Endometrium (tissue), 2 donors: Measurements from ENCODE around the gene AHCYL2.
"Not testable (repeated sequence)": the region's sequence is repeated elsewhere in the genome, so short reads cannot be mapped to it uniquely, and the experiment has no call there.

Experiments
- FAIRE-seq: peaks from 2 replicates; lab custom pipeline; 2012; peaks lifted over from hg19 to GRCh38; lab: Jason Lieb, UNC
- donor health status: control.
- donor health status: control.

The AHCYL2 gene

DNA sequence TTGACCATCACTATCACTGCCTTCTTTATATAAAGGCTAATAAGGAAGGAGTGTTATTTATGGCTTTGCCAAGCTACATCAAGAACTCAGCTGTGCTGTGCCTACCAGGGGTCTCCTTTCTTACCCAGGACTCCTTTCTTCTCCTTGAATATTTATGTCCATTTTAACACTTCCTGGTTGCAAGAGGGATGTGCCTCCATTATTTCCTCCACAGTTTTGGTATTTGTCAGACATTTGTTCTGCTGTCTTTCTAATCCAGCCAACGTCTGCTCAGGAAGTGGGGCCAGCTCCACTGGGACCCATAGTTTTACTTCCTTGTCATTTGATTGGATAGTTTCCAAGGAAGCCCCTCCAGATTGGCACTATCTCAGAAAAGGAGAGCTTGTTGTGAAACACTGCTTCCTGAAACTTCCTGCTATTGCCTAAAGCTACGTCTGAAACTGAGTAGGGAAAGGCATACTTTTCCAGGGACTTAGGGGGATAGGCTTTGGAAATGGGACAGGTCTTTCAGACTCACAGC lies 202.8 kb downstream of the AHCYL2 start:
- no peak for FAIRE-seq

DNA sequence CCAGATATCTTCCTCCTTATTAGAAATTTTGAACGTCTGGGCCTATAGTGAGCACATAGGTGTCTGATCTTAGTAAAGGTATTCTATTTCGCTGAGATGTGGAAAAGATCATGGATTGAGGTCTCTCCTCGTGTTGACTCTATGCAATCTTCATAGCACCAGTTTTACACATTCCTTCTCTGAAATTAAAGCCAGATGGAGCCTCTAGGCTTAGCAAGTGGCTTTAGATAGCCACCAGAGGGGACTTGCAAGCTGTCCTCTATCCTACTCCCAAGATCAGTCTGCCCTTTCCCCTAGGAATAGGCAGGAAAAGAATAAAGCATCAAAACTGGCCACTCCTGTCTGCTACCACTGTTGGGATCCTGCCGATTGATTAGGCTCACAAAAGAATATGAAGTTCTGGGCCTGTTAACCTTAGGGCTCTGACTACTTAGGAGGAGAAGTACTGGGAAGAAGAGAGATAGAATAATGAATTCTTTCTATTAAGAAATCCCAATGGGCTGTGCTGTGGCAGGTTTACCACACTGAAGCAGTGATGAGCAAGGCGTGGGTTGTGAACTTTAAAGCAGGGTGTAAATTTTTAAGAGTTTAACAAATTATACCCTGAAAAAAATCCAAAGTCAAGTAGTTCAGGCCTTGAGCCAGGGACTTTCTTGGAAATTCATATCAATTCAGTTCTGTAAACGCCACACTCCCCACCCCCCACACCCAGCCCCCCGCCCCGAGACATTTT lies 207.2 kb downstream of the AHCYL2 start:
- FAIRE-seq: no peak

DNA sequence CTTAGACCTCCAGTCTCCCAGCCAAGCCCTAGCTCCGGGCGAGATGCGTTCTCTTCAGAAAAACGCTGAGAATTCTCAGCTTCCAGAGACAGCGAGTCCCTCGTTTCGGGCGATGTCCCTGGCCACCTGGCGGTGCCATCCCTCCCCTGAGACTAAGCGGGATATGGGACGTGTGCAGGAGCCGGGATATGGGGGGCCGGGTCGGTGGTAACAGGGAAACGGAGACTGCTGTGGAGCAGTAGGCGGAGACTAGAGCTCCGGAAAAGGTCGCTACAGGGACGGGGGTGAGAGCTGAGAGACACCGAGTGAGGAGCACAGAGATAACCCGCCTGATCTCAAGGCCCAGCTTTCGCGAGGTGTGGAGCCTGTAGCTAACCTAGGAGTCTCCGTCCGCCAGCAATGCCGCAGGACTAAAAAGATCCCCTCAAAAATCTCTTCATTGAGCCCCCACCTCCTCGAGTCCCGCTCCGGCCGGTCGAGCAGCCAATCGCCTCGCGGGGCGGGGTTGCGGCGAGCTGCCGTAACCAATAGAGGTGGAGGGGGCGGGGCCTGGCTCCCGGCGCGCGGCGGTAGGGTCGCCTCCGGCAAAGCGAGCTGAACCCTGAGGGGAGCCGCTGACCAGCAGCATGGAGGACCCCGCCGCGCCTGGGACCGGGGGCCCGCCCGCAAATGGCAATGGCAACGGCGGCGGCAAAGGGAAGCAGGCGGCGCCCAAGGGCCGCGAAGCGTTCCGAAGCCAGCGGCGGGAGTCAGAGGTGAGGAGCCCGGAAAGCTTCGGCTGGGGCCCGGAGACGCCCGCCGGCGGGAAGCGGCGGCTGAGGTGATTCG lies 209.2 kb downstream of the AHCYL2 start, which contains the start of gene STRIP2:
TSS of gene STRIP2 (plus strand) at position 586 of the 828 bp plus-strand sequence. CDS start at position 627, 41 bp downstream.
- no peak for FAIRE-seq

DNA sequence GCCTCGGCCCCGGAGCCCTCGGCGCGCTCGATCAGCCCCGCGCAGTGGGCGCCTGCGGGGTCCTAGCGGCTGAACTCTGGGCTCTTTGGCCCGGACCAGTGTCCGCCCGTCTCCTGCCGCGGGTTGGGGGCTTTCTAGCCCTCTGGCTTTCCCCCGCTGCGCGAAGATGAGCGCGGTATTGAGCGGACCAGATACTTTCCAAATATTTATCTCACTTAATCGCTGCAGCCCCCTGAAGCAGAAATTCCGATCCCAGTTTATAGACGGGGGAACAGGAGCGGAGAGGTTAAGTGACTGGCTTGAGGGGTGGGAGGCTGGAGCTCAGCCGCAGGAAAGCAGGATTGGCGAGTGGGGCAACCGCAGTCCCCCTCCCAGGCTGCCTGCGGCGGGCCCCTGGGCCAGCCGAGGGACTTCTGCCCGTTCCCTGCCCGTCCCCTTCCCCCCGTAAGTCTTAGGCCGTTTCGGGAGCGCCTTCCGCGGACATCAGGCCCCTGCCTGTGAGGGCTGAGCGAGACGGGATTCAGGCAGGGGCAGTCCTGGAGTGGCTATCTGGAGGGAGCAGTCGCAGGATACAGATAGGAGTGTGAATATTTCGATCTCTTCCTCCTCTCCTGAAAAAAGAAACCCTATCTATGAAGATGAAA lies 210.0 kb downstream of the AHCYL2 start:
- no peak for FAIRE-seq

DNA sequence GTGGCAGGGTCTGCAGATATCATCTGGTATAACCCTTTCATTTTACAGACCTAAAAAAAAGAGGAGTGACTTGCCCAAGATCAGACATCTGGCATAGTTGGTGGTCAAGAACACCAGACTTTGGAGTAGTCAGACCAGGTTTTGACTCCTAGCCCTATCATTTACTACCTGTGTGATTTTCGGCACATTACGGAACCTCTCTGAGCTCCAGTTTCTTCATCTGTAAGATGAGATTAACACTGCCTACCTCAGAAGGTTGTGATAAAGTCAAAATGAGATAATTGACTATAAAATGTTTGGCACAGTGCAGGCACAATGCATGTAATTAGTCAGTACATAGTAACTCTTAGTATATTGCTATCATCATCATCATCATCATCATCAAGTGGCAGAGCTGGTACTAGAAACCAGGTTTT lies 210.6 kb downstream of the AHCYL2 start:
- no peak for FAIRE-seq

DNA sequence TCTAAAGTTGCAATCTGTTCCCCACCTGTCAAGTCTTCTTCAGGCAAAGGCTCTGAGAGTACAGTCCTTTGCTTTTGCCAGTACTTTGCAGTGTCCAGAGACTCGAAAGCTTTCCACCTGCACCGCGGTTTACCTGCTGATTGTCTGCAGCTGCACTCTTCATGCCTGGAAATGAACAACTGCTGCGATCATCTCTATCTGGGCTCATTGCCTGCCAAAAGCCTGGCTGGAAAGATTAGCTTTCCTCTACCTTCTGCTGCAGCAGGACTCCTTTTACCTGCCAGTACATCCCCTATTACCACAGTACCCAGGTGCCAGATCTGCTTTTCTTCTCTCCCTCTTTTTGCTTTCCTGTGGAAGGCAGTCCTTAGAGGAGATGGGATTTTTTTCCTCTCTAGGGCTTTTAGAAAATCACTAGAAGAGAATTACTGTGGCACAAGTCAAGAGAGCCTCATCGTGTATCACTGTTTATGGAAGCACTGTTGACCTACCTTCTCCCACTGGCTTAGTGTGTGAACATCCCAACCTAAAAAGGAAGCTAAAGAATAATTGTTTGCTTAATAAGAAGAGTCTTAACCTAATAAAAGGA lies 211.6 kb downstream of the AHCYL2 start:
- no peak for FAIRE-seq

DNA sequence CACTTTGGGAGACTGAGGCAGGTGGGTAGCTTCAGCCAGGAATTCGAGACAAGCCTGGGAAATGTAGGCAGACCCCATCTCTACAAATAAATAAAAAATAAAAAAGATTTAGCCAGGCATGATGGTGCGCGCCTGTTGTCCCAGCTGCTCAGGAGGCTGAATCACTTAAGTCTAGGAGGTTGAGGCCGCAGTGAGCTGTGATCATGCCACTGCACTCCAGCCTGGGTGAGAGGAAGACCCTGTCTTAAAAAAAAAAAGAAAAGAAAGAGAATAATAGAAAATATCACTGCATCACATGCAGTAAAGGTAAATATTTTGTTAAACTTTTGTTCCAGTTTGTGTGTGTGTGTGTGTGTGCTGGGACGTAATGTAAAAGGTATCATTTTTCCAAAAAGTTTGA lies 212.4 kb downstream of the AHCYL2 start:
- no peak for FAIRE-seq

DNA sequence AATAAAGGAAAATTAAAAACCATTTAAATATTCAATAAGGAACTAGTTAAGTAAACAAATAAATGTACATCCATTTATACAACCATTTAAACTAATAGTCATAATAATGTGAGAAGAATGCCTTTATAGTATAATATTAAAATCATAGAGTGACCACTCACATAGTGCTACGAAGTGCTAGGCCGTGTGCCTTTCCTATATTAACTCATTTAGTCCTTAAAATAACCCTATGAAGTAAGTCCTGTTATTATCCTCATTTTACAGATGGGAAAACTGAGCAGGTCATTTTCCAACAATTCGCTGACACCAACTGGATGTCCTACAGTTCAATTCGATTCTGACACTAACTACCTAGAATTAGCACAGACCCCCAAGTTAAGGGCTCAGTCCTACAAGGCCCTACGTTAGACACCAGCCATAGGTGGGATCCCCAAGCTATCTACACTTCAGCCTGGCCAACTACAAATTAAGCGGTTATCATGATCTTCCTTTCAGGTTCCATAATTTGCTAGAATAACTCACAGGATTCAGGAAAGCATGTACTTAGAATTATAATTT lies 213.5 kb downstream of the AHCYL2 start:
- FAIRE-seq: no peak

DNA sequence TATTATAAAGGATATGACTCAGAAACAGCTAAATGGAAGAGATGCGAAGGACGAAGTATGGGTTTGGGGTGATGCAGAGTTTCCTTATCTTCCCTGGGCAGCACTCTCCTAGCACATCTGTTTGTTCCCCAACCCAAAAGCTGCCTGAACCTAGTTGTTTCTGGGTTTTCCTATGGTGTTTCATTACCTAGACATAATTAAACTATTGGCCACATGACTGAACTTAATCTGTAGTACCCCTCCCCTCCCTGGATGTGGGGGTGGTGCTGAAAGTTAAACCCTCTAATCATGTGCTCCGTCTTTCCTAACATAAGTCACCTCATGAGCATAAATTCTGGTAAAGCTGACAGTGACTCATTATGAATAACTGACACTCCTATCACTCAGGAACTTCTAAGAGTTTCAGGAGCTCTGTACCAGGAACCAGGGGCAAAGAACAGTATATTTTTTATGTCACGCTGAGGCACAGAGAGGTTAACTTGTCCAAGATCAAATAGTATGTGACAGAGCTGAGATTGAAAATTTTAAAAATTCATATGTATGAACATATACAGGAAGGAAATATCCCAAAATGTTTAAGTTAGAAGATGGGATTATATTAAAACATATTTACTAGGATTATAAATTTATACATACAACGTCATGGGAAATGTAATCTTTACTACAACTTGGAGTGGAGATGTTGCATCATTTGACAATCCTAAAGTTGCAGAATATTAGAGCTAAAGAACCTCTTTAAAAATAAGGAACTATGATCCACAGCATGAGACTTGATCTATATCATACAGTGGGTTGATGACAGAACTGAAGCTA lies 214.2 kb downstream of the AHCYL2 start:
- no peak for FAIRE-seq

DNA sequence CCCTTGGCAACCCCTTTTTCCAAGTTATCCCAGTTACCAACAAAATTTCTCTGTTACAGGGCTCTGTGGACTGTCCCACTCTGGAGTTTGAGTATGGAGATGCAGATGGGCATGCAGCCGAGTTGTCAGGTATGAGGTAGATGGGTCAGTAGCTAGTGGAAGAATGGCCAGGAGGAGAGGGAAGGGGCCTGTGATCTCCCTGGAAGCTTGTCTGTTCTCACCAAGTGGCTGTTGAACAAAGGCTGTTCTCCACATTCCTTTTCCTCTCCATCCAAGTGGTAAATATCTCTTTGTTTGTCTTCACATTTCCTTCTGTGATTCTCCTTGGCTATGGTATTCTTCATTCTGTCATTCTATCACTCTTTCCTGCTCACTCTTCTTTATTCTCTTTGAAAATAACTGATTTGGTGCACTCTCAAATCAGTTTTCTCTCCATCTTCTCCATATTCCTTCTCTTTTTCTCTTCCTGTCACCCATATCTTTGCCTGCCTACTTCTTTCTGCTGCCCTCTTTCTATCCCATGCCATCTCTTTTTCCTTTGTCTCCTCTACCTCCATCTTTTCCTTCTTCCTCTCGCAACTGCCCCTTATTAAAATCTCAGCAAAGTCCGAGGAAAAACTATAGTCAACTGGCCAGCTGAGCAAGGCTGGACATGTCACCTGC lies 215.3 kb downstream of the AHCYL2 start:
- no peak for FAIRE-seq

DNA sequence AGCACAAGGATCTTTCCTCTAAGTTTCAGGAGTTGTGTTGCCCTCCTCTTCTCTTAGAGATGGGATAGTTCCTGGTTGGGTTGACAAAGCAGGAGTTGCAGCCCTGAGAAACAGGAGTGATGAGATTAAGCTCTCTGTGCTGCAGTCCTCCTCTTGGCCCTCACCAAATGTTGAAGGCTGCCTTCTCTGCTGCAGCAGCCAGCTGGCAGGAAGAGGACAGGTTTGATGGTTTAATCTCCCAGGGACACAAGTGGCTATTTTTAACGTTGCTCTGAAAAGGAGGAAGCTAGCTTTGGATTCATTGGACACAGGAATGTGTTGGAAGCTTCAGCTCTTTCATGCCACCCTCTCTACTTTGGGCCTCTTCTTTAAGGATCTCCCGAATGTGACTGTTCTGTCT lies 218.8 kb downstream of the AHCYL2 start:
- no peak for FAIRE-seq

DNA sequence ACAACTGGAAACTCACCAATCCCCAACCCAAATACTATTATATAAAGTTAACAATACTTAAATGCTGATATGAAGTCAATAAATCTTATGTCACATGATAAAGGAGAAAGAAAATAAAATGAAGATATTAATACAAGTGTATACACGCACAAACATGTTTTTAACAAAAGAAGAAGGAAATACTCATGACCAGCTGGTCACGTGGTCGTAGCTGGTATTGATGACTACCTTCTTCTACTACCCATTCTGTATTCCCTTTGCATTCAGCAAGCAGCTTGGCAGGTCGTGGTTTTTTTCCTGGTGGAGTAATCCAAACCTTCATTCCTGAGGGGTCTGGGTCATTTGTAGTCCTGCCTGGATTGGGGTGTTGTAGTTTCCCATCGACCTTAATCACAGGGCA lies 219.9 kb downstream of the AHCYL2 start:
- not testable (repeated sequence) for FAIRE-seq

DNA sequence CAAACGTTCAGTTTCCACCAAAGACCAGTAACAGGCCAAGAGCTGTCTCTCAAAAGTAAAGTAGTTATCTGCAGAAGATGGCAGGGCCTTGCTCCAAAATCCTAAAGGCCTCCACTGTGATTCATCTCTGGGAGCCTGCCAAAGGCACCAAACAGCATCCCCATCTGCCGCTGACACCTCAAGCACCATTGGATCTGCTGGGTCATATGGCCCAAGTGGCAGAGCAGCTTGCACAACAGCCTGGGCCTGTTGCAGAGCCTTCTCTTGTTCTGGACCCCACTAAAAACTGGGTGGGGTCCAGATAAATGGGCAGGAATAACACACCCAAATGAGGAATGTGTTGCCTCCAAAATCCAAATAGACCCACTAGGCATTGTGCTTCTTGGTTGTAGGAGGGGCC lies 222.1 kb downstream of the AHCYL2 start:
- not testable (repeated sequence) for FAIRE-seq

DNA sequence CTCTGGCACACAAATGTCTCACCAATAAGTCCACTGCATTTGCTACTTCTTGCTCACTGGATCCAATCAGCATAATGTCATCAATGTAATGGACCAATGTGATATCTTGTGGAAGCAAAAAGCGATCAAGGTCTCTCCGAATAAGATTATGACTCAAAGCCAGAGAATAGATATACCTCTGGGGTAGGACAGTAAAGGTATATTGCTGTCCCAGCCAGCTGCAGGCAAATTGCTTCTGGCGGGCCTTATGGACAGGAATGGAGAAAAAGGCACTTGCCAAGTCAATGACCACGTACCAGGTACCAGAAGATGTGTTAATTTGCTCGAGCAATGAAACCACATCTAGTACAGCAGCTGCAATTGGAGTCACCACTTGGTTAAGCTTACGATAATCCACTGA lies 222.6 kb downstream of the AHCYL2 start:
- not testable (repeated sequence) for FAIRE-seq

DNA sequence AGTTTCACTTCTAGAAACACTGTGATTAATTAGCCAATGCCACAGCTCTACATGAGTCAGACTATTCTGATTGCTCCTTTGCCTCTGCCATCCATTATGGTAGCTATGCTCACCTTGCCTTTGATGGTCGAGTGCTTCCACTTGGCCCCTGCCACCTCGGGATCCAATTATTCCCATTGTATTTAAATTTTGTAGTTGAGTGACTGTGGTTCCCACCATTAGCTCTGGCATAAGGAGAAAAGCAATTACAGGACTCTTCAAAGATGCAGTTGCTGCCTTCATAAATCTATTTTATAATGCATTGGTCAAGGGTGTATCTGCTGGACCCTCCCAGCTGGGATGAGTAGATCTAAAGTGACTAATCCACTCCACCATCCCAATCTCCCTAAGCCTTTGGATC lies 223.8 kb downstream of the AHCYL2 start:
- FAIRE-seq: not testable (repeated sequence)

DNA sequence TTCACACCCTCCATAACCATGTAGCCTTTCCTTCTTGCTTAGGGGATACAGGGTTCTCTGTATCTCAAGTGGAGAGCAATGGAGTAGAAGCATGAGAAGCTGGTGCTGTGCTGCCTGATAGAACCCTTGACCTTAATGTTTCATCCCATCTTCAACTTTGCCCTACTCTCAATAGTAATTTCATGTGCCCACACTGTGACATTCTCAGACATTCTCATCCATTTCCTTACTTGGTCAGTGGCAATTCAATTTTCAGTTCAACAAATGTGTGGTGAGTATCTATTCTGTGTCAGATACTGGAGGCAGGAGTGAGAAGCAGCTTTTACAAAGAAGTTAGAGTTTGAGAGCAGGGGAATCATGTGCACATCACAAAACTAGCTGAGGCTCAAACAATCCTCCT lies 225.5 kb downstream of the AHCYL2 start:
- FAIRE-seq: no peak

DNA sequence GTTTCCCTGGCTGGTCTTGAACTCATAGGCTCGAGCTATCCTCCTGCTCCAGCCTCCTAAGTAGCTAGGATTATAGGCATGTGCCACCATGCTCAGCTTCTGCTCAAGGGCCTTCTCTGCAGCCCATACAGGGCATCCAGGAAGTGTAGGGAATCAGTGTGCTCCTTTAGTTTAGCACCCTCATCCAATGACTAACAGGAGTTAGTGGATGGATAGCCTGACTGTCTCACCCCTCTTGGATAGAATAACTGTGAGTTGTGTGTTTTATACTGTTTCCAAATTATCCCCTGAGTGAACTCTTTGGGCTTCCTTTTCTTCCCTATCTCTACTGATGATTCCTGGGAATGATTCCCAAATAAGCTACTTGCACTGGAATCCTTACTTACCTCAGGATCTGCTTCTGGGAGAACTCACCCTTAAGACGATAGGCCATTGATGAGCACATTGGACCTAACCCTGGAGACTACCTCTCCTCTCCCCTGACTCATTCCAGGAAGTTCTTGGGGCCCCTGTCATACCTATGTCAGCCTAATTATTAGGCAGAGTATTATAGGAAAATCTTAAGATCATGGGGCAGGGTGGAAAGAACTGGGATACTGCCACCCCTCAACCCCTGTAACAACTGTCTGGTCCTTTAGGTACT lies 227.9 kb downstream of the AHCYL2 start:
- no peak for FAIRE-seq

DNA sequence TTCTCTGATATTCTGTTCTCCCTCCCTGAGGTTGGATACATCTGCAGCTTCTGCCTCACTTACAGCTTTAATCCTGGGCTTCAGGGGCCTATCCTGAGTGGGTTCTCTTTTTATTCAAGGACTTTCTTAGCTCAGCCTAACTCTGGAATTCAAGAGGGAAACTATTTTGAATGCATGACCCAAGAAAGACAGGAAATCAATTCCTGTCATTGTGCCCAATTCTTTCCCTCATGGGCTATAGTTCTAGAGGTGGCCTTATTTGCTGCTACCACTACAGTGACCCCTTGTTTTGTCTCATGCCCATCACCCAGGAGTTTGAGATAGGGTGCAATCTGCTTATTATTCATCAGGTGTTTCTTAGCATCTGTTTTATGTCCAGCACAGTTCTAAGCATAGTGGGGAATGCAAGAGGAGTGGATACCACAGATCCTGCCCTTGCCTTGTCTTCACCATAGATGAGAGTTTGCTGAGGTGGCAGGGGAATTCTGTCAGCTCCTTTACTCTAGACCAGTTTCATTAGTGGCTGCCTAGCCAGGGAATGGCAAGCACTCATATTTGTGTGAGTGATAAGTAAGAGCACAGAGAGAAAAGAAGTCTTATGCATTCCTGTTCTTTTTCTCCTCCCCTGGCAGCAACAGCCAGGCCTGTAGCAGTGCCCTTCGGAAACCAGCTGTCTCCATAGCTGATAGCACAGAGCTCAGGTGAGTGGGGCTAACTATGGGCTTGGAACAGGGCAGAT lies 228.8 kb downstream of the AHCYL2 start:
- no peak for FAIRE-seq

DNA sequence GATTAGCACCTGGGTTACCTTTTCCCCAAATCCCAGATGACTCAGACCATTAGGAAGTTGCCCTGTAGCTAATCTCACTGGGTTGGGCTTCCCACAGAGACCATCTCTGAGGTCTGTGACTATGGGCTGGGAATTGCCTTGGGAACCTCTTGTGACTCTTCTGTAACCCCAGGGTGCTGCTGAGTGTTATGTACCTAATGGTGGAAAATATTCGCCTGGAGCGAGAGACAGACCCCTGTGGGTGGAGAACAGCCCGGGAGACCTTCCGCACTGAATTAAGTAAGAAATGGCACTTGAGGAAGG lies 229.4 kb downstream of the AHCYL2 start:
- no peak for FAIRE-seq

DNA sequence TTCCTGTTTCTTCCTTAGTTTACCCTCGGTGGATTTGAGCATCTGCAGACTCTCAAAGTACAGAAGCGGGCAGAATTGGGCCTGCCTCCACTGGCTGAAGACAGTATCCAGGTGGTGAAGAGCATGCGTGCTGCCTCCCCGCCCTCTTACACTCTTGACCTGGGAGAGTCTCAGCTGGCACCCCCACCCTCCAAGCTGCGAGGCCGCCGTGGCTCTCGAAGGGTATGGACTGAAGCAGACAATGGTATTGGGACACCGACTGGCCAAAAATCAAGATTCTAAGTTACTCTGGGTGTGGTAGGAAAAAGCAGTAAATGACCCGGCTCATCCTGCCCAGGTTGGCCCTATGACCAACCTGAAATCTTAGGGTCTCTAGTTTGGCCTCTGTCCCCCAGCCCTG lies 231.6 kb downstream of the AHCYL2 start:
- FAIRE-seq: no peak
